Measurements from ENCODE around the gene ACVR1B.

DNA sequence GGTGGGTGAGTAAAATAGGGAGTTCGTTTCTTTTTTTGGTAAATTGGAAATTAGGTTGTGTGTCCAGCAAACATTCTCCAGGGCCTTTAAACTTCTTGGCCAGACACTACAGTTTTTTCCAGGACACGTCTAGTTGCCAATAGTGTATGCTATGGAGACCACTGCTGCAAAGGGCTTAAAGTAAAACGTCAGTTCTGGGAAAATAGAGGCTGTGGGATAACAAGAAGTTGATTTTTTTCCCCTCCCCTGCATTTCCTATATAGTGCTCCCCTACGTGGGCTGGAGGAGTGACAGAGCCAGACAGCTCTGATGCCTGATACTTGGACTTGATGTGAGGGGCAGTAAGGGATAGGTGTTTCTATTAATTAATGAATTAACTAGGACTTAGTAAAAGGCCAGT lies 2.4 kb downstream of the ACVR1B start:
- TF ChIP-seq, protein P1, sequence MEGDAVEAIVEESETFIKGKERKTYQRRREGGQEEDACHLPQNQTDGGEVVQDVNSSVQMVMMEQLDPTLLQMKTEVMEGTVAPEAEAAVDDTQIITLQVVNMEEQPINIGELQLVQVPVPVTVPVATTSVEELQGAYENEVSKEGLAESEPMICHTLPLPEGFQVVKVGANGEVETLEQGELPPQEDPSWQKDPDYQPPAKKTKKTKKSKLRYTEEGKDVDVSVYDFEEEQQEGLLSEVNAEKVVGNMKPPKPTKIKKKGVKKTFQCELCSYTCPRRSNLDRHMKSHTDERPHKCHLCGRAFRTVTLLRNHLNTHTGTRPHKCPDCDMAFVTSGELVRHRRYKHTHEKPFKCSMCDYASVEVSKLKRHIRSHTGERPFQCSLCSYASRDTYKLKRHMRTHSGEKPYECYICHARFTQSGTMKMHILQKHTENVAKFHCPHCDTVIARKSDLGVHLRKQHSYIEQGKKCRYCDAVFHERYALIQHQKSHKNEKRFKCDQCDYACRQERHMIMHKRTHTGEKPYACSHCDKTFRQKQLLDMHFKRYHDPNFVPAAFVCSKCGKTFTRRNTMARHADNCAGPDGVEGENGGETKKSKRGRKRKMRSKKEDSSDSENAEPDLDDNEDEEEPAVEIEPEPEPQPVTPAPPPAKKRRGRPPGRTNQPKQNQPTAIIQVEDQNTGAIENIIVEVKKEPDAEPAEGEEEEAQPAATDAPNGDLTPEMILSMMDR (IDR thresholded peaks at IDR 0.05): no peak
- TF ChIP-seq POLR2A (IDR thresholded peaks at IDR 0.05): no peak
